ENCODE data around the gene ATXN7. TPM values are rescaled to one million over a fixed set of nuclear protein-coding genes. Genes with fewer than 3 reads are reported as not detected.

ATXN7 gene
- total RNA-seq, 2 experiments from 2014 or later: 21.0 to 23.2 TPM

DNA sequence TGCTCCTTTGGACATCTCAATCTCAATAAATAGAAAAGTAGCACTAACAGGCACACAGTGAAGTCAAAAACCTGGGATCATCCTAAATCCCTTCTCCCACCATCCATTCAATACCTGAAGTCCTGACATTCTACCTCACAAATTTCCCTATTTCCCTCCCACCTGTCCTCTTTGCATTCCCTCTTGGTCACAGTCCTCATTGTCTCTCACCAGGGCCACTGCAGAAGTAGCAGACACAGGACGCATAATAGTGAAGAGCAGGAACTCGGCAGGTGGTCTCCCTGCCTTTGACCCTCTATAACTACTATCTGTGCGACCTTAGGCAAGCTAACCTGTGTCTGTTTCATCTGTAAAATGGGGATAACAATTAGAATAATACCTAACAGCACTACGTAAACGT, 2.4 kb upstream of the ATXN7 start:
- POLR2A ChIA-PET: no interaction called here

GRCh38 chr3:63862804-63863149, 890 bp upstream of the ATXN7 start:
- ChIA-PET POLR2A (interaction anchor here (0.6 to 1.4 kb wide), 2 partner anchors 49 to 604 kb away, joined by 3 to 4 read pairs; partner anchors contain the start of gene SCAANT1), CTCF (no interaction called here)

More for the DNA sequence above, 2.4 kb upstream of the ATXN7 start:
- CTCF ChIA-PET: no interaction called here

GRCh38 chr3:63864008-63864964, 619 bp downstream of the ATXN7 start:
- ChIA-PET CTCF (interaction anchor here (0.6 to 1.5 kb wide), 2 partner anchors 46 to 98 kb away, joined by 4 to 5 read pairs; no protein-coding TSS in a partner anchor), POLR2A (no interaction called here)

DNA sequence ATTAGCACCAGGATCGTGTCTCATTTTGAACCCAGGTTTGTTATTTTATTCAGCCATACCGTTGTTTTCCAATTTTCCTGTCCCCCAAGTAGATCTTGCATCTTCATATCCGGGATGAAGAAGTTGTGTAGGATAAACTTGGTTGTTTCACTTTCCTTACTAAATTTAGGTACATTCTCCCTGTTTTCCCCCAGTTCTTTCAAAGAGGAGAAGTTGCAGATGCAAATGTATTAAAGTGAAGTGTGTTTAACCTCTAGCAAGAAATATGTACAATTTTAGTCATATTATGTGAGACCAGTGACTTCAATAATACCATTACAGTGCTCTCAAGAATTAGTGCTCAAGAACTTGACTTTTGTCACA, 1.3 kb downstream of the ATXN7 start:
- POLR2A ChIA-PET: no interaction called here

DNA sequence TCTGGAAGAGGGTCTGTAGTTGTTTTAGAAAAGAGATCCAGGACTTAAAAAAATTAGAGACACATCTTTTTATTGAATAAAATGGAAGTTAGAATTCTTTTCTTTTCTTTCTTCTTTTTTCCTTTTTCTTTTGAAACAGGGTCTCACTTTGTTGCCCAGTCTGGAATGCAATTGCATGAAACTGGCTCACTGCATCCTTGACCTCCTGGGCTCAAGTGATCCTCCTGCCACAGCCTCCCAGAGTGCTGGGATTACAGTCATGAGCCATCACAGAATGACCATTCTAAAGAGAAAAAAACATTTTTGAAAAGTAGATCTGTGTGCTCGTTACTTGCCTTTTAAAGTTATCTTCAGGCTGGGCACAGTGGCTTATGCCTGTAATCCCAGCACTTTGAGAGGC, 3.6 kb downstream of the ATXN7 start:
- ChIA-PET POLR2A (no interaction called here), CTCF (no interaction called here)

More for the DNA sequence above, 1.3 kb downstream of the ATXN7 start:
- CTCF ChIA-PET: no interaction called here

- ChIA-PET CTCF (no interaction called here), POLR2A (no interaction called here)
Measured at GRCh38 chr3:63869940-63870614, 6.4 kb downstream of the ATXN7 start.

DNA sequence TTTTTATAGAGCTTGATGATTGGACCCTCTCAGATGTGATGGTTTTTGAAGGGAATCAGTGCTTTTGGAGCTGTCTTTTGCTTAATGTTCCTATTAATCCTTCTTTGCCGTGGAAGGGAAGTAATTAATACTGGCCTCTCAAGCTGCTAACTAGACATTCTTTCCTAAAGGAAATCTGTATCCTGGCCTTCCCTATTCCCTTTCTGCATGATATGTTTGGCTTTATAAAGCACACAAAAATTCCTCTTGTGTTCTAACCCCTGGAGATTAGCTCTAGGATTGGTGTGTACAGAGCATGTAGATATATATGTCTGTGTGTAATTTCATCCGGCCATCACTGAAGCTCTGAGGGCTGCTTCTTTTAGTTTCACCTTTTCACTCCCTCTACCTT, 6.9 kb downstream of the ATXN7 start:
- ChIA-PET CTCF (no interaction called here), POLR2A (no interaction called here)

GRCh38 chr3:63872135-63872924, 8.7 kb downstream of the ATXN7 start:
- ChIA-PET POLR2A (no interaction called here), CTCF (no interaction called here)

- ChIA-PET POLR2A (no interaction called here), CTCF (no interaction called here)
Measured at GRCh38 chr3:63874769-63875168, 11.1 kb downstream of the ATXN7 start.

- CTCF ChIA-PET: interaction anchor here (1.3 kb wide), 1 partner anchor 14 kb away, joined by 5 read pairs; no protein-coding TSS in a partner anchor
- POLR2A ChIA-PET: no interaction called here
Measured at GRCh38 chr3:63875510-63875909, 11.8 kb downstream of the ATXN7 start.

- CTCF ChIA-PET: interaction anchor here (1.3 kb wide), 1 partner anchor 13 kb away, joined by 5 read pairs; no protein-coding TSS in a partner anchor
- POLR2A ChIA-PET: no interaction called here
Measured at GRCh38 chr3:63876260-63876659, 12.6 kb downstream of the ATXN7 start.

DNA sequence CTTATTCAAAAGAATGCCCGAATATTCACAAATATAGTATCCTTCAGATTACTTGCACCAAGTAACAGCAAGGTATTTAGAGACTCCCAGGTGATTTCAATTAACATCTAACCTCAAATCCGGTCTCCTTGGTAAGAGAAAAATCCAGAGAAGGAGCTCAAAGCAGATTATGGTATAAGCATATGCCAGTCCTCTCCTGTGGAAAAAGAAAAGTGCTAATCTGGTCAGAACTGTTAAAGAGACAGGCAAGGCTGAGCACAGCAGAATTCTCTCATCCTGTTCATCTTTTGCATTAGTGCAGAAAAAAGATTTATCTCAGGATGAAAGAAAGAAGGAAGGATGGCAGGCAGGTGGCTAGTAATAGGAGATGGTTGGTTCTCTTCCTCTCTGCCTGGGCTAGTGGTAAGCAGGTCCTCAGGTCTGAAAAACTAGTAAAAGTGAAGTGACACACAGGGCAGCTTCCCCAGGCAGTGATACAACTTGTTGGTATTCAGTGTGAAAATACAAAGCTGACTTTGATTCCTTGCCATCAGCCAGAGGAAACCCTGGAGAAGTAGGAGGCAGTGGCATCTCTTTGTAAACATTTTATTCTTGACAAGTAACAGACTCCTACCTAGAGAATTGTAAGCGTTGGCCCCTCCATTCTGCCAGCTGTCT, 14.2 kb downstream of the ATXN7 start:
- CTCF ChIA-PET: no interaction called here
- POLR2A ChIA-PET: no interaction called here

DNA sequence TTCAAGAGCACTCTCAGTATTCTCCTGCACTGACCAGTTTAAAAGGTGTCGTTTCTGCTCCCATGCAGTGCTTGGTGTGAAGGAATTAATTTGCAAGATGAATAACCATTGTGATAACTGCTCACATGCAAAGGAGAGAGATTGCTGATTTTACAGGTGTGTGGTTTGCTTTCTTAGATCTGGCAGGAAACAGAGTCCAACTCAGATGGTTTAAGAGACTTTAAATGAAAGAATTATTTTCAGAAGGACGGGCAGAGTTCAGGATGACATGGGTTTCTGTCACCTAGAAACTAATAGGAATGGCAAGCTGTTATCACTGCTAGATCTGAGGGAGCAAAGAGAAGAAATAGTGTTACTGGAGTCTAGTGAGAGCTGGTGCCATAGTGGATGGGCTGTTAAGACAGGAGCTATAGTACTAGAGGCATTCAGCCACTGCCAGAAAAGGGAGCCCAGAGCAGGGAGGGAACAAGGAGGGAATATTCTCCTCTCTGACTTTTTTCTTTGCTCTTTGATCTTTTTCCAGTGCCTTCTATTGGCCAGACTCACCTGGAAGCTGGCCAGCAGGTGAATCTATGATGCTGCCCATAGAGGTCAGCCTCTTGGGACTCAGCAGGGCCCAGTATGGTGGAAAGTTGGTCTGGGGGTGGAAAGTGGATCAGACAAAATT, 14.9 kb downstream of the ATXN7 start:
- ChIA-PET POLR2A (no interaction called here), CTCF (no interaction called here)

- POLR2A ChIA-PET: no interaction called here
- CTCF ChIA-PET: no interaction called here
Measured at GRCh38 chr3:63880653-63881052, 17.0 kb downstream of the ATXN7 start.

DNA sequence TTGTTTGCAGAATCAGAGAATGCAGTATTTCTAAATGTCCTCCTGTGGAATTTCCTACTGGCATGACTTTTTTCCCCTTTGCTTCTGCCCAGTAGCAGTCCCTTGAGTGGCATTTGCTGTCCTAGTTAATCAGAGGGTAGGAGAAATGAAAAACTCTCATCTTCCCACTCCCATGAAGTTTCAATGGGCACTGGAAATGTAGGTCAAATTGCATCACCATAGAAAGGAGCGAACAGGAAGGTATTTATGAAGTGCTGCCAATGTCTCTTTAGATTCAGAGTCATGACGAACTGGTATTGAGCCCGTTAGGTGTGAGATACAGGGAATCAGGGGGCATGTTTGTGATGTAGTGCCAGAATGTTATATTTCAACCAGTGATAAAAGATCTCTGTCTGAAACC, 23.2 kb downstream of the ATXN7 start:
- ChIA-PET POLR2A (no interaction called here), CTCF (no interaction called here)

GRCh38 chr3:63891518-63891917, 27.9 kb downstream of the ATXN7 start:
- POLR2A ChIA-PET: no interaction called here
- CTCF ChIA-PET: no interaction called here

- ChIA-PET CTCF (no interaction called here), POLR2A (no interaction called here)
Measured at GRCh38 chr3:63892773-63893352, 29.2 kb downstream of the ATXN7 start.

- ChIA-PET CTCF (interaction anchor here (1.6 kb wide), 1 partner anchor 17 kb away, joined by 4 read pairs; the partner anchor contains the start of gene SCAANT1), POLR2A (interaction anchor here (0.7 to 1.3 kb wide), 3 partner anchors 16 to 127 kb away, joined by 3 to 10 read pairs (median 4); partner anchors contain the start of genes PSMD6 and SCAANT1)
Measured at GRCh38 chr3:63895422-63896189, 31.9 kb downstream of the ATXN7 start.

All from activated CD8-positive, alpha-beta memory T cell treated with anti-CD3 and anti-CD28 coated beads for 36 hours (primary cell).